CD4-positive, alpha-beta T cell (primary cell): ENCODE data around the gene VTI1A. TPM values are rescaled to one million over a fixed set of nuclear protein-coding genes. Genes with fewer than 3 reads are reported as not detected.

Source experiments
- ATAC-seq: fragments of 200-7000 bp; cut with Tn5 transposase; one replicate; pipeline ENCODE4 v1.10.0; 2022; ENCODE audit warnings: mild to moderate bottlenecking; ENCODE audit not compliant: poor library complexity
- CTCF ChIA-PET: fragments of 350-600 bp; sonication (Branson Sonifier 250); formaldehyde crosslinking; loops from one replicate; lab custom pipeline; 2021; ENCODE audit warnings: antibody characterized with exemption, inconsistent platforms; lab: Charles Lee
- POLR2A ChIA-PET: fragments of 350-600 bp; sonication (Branson Sonifier 250); formaldehyde crosslinking; loops from one replicate; lab custom pipeline; 2021; ENCODE audit warnings: antibody characterized with exemption, inconsistent platforms; lab: Charles Lee
- DNase-seq, 14 experiments: peaks; one replicate each; pipeline ENCODE4 v3.0.0-alpha.2; 2013 to 2020; ENCODE audit warnings: mixed read lengths in 2 of 14
- H3K27ac ChIP-seq, 2 donors: one replicate each; pipeline versions ENCODE4 v1.5.1 to v1.7.0; 2013; ENCODE audit warnings: low read length in 2 of 2, low read depth in 1 of 2, mild to moderate bottlenecking in 1 of 2
- H3K27me3 ChIP-seq, 2 experiments: 1 replicate in 1 of 2; 2 replicates in 1 of 2; pipeline versions ENCODE4 v1.6.1 to v1.7.0; 2013; ENCODE audit warnings: low read length in 2 of 2, control low read depth in 1 of 2, mild to moderate bottlenecking in 1 of 2, moderate library complexity in 1 of 2; ENCODE audit not compliant: insufficient read depth in 2 of 2, control insufficient read depth in 1 of 2
- H3K36me3 ChIP-seq: one replicate; pipeline ENCODE4 v1.6.1; 2013; ENCODE audit warnings: low read length, control low read depth; ENCODE audit not compliant: insufficient read depth
- H3K4me1 ChIP-seq: one replicate; pipeline ENCODE4 v1.6.1; 2013; ENCODE audit warnings: low read length, control low read depth; ENCODE audit not compliant: insufficient read depth
- H3K4me3 ChIP-seq: one replicate; pipeline ENCODE4 v1.5.1; 2013; ENCODE audit warnings: mild to moderate bottlenecking, low read length, moderate library complexity
- H3K9me3 ChIP-seq, 2 experiments: 1 replicate in 1 of 2; 2 replicates in 1 of 2; pipeline versions ENCODE4 v1.6.1 to v1.7.0; 2013; ENCODE audit warnings: low read length in 2 of 2, mild to moderate bottlenecking in 2 of 2, control low read depth in 1 of 2, moderate library complexity in 1 of 2; ENCODE audit not compliant: control insufficient read depth in 1 of 2, insufficient read depth in 1 of 2
- H3K27ac Mint-ChIP-seq: one replicate; pipeline ENCODE4 v1.8.0; 2020; ENCODE audit warnings: mixed read lengths
- H3K27me3 Mint-ChIP-seq: one replicate; pipeline ENCODE4 v1.8.0; 2021; ENCODE audit warnings: mixed read lengths
- H3K36me3 Mint-ChIP-seq: one replicate; pipeline ENCODE4 v1.8.0; 2021; ENCODE audit warnings: low read depth, mixed read lengths
- H3K4me1 Mint-ChIP-seq: one replicate; pipeline ENCODE4 v1.8.0; 2021; ENCODE audit warnings: low read depth, mixed read lengths
- H3K4me3 Mint-ChIP-seq: one replicate; pipeline ENCODE4 v1.8.0; 2020; ENCODE audit warnings: mild to moderate bottlenecking, mixed read lengths
- H3K9me3 Mint-ChIP-seq: one replicate; pipeline ENCODE4 v1.8.0; 2020; ENCODE audit warnings: mixed read lengths
- CTCF ChIP-seq: fragments of 200-600 bp; IDR thresholded peaks from one replicate; pipeline ENCODE4 v1.8.0; 2022; ENCODE audit warnings: antibody characterized with exemption, mild to moderate bottlenecking
- intact Hi-C, 2 experiments: fragments of 100-400 bp; cut with DNase I in 1 of 2; cut with micrococcal nuclease in 1 of 2; formaldehyde crosslinking; loops; one replicate each; pipeline versions ENCODE4 v1.15.1 to v1.9.0; 2023 to 2025; cut with DNase I, micrococcal nuclease
- total RNA-seq, 174 experiments: library from RNA in 2 of 174; stranded (reverse) in 2 of 174; gene quantifications; one replicate each; pipeline ENCODE4 v1.2.3 and lab custom pipeline; 2021 to 2026

Gene VTI1A
- total RNA-seq, 2 experiments from 2014 or later, result 54.5 to 56.5 TPM

GRCh38 chr10:112583236-112583939 lies 136.4 kb downstream of the VTI1A start:
- Mint-ChIP-seq H3K36me3 (peaks cover 51% of the 10 kb centered on the region), H3K4me1 (no peaks in the 10 kb centered on the region), H3K4me3 (no peak overlapping the region), H3K27ac (no peak overlapping the region), H3K27me3 (no peaks in the 10 kb centered on the region), H3K9me3 (no peaks in the 10 kb centered on the region)
- POLR2A ChIA-PET, result no interaction called here
- ATAC-seq (no peak), DNase-seq (no peak)
- CTCF ChIA-PET, result no interaction called here
- H3K27ac ChIP-seq, result no peak overlapping the region
- intact Hi-C loops, result no loop called here
- no peak for TF ChIP-seq CTCF
- no peaks in the 10 kb centered on the region for H3K4me1 ChIP-seq
- no peaks in the 10 kb centered on the region for H3K36me3 ChIP-seq
- no peaks in the 10 kb centered on the region for H3K9me3 ChIP-seq
- H3K4me3 ChIP-seq, result no peak overlapping the region
- no peaks in the 10 kb centered on the region for H3K27me3 ChIP-seq

DNA sequence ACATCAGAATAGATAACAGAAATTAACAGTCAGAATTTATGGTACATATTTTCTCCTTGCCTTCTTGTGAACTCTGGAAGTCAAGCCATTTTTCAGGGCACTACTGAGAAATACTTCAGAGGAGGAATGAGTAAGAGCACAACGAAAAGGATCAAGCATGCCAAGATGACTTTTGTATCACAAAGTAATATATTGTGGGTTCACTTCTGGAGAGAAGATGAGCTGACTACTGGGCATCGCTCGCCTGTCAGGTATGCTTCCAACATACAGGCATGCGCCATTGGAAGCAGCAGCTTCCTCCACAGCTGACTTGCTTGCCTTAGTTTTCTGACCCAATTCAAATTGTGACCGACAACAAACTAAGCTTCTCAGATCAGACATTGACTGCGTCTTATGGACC lies 137.3 kb downstream of the VTI1A start:
- Mint-ChIP-seq H3K36me3 (peaks cover 47% of the 10 kb centered on the region), H3K4me3 (no peak overlapping the region), H3K4me1 (no peaks in the 10 kb centered on the region), H3K27ac (no peak overlapping the region), H3K9me3 (no peaks in the 10 kb centered on the region), H3K27me3 (no peaks in the 10 kb centered on the region)
- no peak for TF ChIP-seq CTCF
- Histone ChIP-seq H3K27me3 (no peaks in the 10 kb centered on the region), H3K4me1 (no peaks in the 10 kb centered on the region), H3K4me3 (no peak overlapping the region), H3K27ac (no peak overlapping the region), H3K9me3 (no peaks in the 10 kb centered on the region), H3K36me3 (no peaks in the 10 kb centered on the region)
- ATAC-seq (no peak), DNase-seq (no peak)
- intact Hi-C loops, result no loop called here
- ChIA-PET POLR2A (no interaction called here), CTCF (no interaction called here)

DNA sequence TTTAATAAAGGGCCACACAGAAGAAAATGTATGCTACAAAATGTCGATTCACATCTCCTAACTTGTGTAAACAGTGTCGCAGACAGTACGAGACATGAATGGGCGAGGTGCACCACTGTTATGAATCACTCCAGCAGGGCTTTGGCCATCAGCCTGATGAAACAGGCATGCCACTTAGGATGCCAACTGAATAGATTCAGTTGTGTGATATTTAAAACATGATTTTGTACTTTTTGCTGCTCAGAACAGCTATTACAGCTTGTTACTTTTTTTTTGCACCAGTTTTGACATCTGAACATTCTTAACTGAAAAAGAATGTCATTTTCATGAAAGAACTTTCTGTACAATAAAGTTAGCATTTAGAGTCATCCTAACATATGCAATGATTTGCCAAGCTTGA lies 138.1 kb downstream of the VTI1A start:
- TF ChIP-seq CTCF, result no peak
- H3K4me3 Mint-ChIP-seq, result no peak overlapping the region
- no peaks in the 10 kb centered on the region for H3K4me1 Mint-ChIP-seq
- DNase-seq (no peak), ATAC-seq (no peak)
- no peak overlapping the region for H3K27ac Mint-ChIP-seq
- Histone ChIP-seq H3K27ac (no peak overlapping the region), H3K36me3 (no peaks in the 10 kb centered on the region), H3K4me1 (no peaks in the 10 kb centered on the region), H3K9me3 (no peaks in the 10 kb centered on the region), H3K4me3 (no peak overlapping the region), H3K27me3 (no peaks in the 10 kb centered on the region)
- no peaks in the 10 kb centered on the region for H3K27me3 Mint-ChIP-seq
- intact Hi-C loops, result no loop called here
- H3K9me3 Mint-ChIP-seq, result no peaks in the 10 kb centered on the region
- peaks cover 41% of the 10 kb centered on the region for H3K36me3 Mint-ChIP-seq
- ChIA-PET CTCF (no interaction called here), POLR2A (no interaction called here)
